ENCODE data around the gene APBB2. TPM values are rescaled to one million over a fixed set of nuclear protein-coding genes. Genes with fewer than 3 reads are reported as not detected.

The APBB2 gene
- total and polyA plus RNA-seq, 11 donors: 8.6 to 39.1 (median 26.7) TPM

GRCh38 chr4:41214825-41215146 is 444 bp upstream of the APBB2 start:
- Histone ChIP-seq H3K36me3 (no peaks in the 10 kb centered on the region), H3K4me1 (peaks cover 0 to 53% (median 27%) of the 10 kb centered on the region in 12 donors), H3K4me3 (peak overlapping the region in 10 of 12 donors; percentile 70 to 93 (median 88)), H3K27ac (peak overlapping the region in 11 of 12 donors; percentile 82 to 94 (median 87)), H3K27me3 (peaks cover 0 to 8% (median 0%) of the 10 kb centered on the region in 9 donors), H3K9me3 (no peaks in the 10 kb centered on the region)
- 20 to 24% (median 22%) methylated on average over 5 to 8 of the region's 8 CpGs for WGBS, 4 donors
- intact Hi-C loops (cut with DNase I): loop anchor here (1.0 to 10.0 kb wide), 15 partner anchors 57 to 480 kb away; no protein-coding TSS in a partner anchor
- ATAC-seq (no peak), DNase-seq (no peak)
- TF ChIP-seq CTCF (IDR thresholded peaks at IDR 0.05) (peak in 3 of 12 donors; percentile 10 to 28 (median 19)), POLR2A (IDR thresholded peaks at IDR 0.05) (no peak)

GRCh38 chr4:41213625-41214135 is 662 bp downstream of the APBB2 start:
- no peak for TF ChIP-seq CTCF (IDR thresholded peaks at IDR 0.05)
- H3K36me3 ChIP-seq: no peaks in the 10 kb centered on the region

GRCh38 chr4:41212616-41213203 is 1.6 kb downstream of the APBB2 start:
- H3K36me3 ChIP-seq: no peaks in the 10 kb centered on the region
- H3K9me3 ChIP-seq: peaks cover 0 to 7% (median 0%) of the 10 kb centered on the region in 12 donors
- peak in 3 of 5 donors; percentile 31 to 55 (median 50) for DNase-seq
- H3K27ac ChIP-seq: peak overlapping the region in 7 of 12 donors; percentile 1 to 94 (median 85)
- H3K4me3 ChIP-seq: peak overlapping the region; percentile 70 to 93 (median 86)
- ATAC-seq: peak in 3 of 4 donors; percentile 13 to 43 (median 43)
- TF ChIP-seq CTCF (IDR thresholded peaks at IDR 0.05) (peak; percentile 33 to 78 (median 66)), POLR2A (IDR thresholded peaks at IDR 0.05) (no peak)
- H3K4me1 ChIP-seq: peaks cover 0 to 64% (median 28%) of the 10 kb centered on the region in 12 donors
- H3K27me3 ChIP-seq: peaks cover 0 to 8% (median 0%) of the 10 kb centered on the region in 9 donors
- 15 to 22% (median 18%) methylated on average over 12 of the region's 12 CpGs for WGBS, 4 donors
- intact Hi-C loops (cut with DNase I): loop anchor here in 8 of 10 donors (2.0 to 10.0 kb wide), 11 partner anchors 55 to 478 kb away; no protein-coding TSS in a partner anchor

More at GRCh38 chr4:41213625-41214135, 662 bp downstream of the APBB2 start:
- peak in 4 of 5 donors; percentile 32 to 73 (median 36) for DNase-seq
- H3K4me3 ChIP-seq: peak overlapping the region; percentile 70 to 93 (median 86)
- WGBS, 4 donors: 0 to 1% (median 1%) methylated on average over 24 to 35 of the region's 35 CpGs
- intact Hi-C loops (cut with DNase I): loop anchor here (1.0 to 10.0 kb wide), 18 partner anchors 56 to 479 kb away; no protein-coding TSS in a partner anchor
- H3K9me3 ChIP-seq: peaks cover 0 to 7% (median 0%) of the 10 kb centered on the region in 12 donors
- H3K27me3 ChIP-seq: peaks cover 0 to 8% (median 0%) of the 10 kb centered on the region in 9 donors
- peaks cover 0 to 61% (median 28%) of the 10 kb centered on the region in 12 donors for H3K4me1 ChIP-seq
- H3K27ac ChIP-seq: peak overlapping the region; percentile 30 to 94 (median 87)
- ATAC-seq: peak in 2 of 4 donors; percentile 27 to 29

Measured in heart left ventricle (tissue), 16 donors.